ENCODE results near the gene NDUFV1.
"Not testable (repeated sequence)": the region's sequence is repeated elsewhere in the genome, so short reads cannot be mapped to it uniquely, and the experiment has no call there.

The NDUFV1 gene

GRCh38 chr11:67583247-67584204, 23.2 kb upstream of the NDUFV1 start, which contains the start of gene GSTP1:
Gene GSTP1, plus strand, starts transcription at chr11:67583812. Its CDS starts 32 bp downstream, at chr11:67583844.
- peak within 1 kb of the TSS; percentile 80 for H3K27ac ChIP-seq
- TF ChIP-seq, protein P1, sequence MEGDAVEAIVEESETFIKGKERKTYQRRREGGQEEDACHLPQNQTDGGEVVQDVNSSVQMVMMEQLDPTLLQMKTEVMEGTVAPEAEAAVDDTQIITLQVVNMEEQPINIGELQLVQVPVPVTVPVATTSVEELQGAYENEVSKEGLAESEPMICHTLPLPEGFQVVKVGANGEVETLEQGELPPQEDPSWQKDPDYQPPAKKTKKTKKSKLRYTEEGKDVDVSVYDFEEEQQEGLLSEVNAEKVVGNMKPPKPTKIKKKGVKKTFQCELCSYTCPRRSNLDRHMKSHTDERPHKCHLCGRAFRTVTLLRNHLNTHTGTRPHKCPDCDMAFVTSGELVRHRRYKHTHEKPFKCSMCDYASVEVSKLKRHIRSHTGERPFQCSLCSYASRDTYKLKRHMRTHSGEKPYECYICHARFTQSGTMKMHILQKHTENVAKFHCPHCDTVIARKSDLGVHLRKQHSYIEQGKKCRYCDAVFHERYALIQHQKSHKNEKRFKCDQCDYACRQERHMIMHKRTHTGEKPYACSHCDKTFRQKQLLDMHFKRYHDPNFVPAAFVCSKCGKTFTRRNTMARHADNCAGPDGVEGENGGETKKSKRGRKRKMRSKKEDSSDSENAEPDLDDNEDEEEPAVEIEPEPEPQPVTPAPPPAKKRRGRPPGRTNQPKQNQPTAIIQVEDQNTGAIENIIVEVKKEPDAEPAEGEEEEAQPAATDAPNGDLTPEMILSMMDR (conservative IDR thresholded peaks at IDR 0.05): no peak
- TF ChIP-seq ZFX (IDR thresholded peaks at IDR 0.05): no peak

DNA sequence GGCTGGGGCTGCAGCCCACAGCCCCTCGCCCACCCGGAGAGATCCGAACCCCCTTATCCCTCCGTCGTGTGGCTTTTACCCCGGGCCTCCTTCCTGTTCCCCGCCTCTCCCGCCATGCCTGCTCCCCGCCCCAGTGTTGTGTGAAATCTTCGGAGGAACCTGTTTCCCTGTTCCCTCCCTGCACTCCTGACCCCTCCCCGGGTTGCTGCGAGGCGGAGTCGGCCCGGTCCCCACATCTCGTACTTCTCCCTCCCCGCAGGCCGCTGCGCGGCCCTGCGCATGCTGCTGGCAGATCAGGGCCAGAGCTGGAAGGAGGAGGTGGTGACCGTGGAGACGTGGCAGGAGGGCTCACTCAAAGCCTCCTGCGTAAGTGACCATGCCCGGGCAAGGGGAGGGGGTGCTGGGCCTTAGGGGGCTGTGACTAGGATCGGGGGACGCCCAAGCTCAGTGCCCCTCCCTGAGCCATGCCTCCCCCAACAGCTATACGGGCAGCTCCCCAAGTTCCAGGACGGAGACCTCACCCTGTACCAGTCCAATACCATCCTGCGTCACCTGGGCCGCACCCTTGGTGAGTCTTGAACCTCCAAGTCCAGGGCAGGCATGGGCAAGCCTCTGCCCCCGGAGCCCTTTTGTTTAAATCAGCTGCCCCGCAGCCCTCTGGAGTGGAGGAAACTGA, 22.4 kb upstream of the NDUFV1 start:
- TF ChIP-seq ZFX (IDR thresholded peaks at IDR 0.05): no peak
- TF ChIP-seq, protein P1 (conservative IDR thresholded peaks at IDR 0.05): no peak
- no peak overlapping the region; the same call in 1 of the 2 replicates for H3K27ac ChIP-seq

- TF ChIP-seq, protein P1 (conservative IDR thresholded peaks at IDR 0.05): no peak
- no peak overlapping the region; the same call in 1 of the 2 replicates for H3K27ac ChIP-seq
Observed at GRCh38 chr11:67584881-67585873, 21.6 kb upstream of the NDUFV1 start.

DNA sequence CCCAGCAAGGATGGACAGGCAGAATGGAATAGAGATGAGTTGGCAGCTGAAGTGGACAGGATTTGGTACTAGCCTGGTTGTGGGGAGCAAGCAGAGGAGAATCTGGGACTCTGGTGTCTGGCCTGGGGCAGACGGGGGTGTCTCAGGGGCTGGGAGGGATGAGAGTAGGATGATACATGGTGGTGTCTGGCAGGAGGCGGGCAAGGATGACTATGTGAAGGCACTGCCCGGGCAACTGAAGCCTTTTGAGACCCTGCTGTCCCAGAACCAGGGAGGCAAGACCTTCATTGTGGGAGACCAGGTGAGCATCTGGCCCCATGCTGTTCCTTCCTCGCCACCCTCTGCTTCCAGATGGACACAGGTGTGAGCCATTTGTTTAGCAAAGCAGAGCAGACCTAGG, 20.8 kb upstream of the NDUFV1 start:
- TF ChIP-seq, protein P1 (conservative IDR thresholded peaks at IDR 0.05): no peak
- TF ChIP-seq ZFX (IDR thresholded peaks at IDR 0.05): no peak

GRCh38 chr11:67586568-67587250, 20.0 kb upstream of the NDUFV1 start:
- H3K27ac ChIP-seq: no peak overlapping the region

More for the DNA sequence above, 20.8 kb upstream of the NDUFV1 start:
- H3K27ac ChIP-seq: no peak overlapping the region

GRCh38 chr11:67588136-67588503, 18.6 kb upstream of the NDUFV1 start:
- H3K27ac ChIP-seq: no peak overlapping the region
- TF ChIP-seq ZFX (IDR thresholded peaks at IDR 0.05): no peak
- TF ChIP-seq, protein P1 (conservative IDR thresholded peaks at IDR 0.05): no peak

More at GRCh38 chr11:67586568-67587250, 20.0 kb upstream of the NDUFV1 start:
- TF ChIP-seq, protein P1 (conservative IDR thresholded peaks at IDR 0.05): no peak
- no peak for TF ChIP-seq ZFX (IDR thresholded peaks at IDR 0.05)

DNA sequence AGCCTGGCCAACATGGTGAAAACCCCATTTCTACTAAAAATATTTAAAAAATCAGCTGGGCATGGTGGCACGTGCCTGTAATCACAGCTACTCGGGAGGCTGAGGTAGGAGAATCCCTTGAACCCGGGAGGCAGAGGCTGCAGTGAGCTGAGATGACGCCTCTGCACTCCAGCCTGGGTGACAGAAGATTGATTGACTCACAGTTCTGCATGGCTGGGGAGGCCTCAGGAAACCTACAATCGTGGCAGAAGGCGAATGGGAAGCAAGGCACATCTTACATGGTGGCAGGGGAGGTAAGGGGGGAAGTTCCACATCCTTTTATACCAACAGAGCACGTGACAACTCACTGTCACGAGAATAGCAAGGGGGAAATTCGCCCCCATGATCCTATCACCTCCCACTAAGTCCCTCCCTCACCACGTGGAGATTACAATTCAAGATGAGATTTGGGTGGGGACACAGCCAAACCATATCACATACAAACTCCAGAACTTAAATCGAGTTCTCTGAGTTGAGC, 17.8 kb upstream of the NDUFV1 start:
- H3K27ac ChIP-seq: not testable (repeated sequence)
